Stomach smooth muscle (tissue), 2 donors: ENCODE measurements around the gene TRIM43B.
"Not testable (repeated sequence)": the region's sequence is repeated elsewhere in the genome, so short reads cannot be mapped to it uniquely, and the experiment has no call there.

Experiments
- H3K27ac ChIP-seq: one replicate; pipeline ENCODE4 v1.7.0; 2013; ENCODE audit warnings: mild to moderate bottlenecking, low read length, inconsistent platforms
- H3K27me3 ChIP-seq, 2 donors: one replicate each; pipeline ENCODE4 v1.7.0; 2013; ENCODE audit warnings: low read length in 2 of 2; ENCODE audit not compliant: insufficient read depth in 2 of 2, control insufficient read depth in 1 of 2
- H3K36me3 ChIP-seq, 2 donors: one replicate each; pipeline ENCODE4 v1.7.0; 2013; ENCODE audit warnings: low read length in 2 of 2; ENCODE audit not compliant: control insufficient read depth in 2 of 2, insufficient read depth in 2 of 2
- H3K4me1 ChIP-seq: one replicate; pipeline ENCODE4 v1.7.0; 2013; ENCODE audit warnings: low read length; ENCODE audit not compliant: control insufficient read depth, insufficient read depth
- H3K4me3 ChIP-seq, 2 donors: one replicate each; pipeline ENCODE4 v1.7.0; 2013; ENCODE audit warnings: low read length in 2 of 2
- H3K9ac ChIP-seq, 2 donors: one replicate each; pipeline ENCODE4 v1.7.0; 2013; ENCODE audit warnings: low read length in 2 of 2, mild to moderate bottlenecking in 1 of 2
- H3K9me3 ChIP-seq, 2 donors: one replicate each; pipeline ENCODE4 v1.7.0; 2013; ENCODE audit warnings: low read length in 2 of 2; ENCODE audit not compliant: control insufficient read depth in 2 of 2
- donor health status: healthy.
- donor health status: Pancreatic carcinoma.

Gene TRIM43B

DNA sequence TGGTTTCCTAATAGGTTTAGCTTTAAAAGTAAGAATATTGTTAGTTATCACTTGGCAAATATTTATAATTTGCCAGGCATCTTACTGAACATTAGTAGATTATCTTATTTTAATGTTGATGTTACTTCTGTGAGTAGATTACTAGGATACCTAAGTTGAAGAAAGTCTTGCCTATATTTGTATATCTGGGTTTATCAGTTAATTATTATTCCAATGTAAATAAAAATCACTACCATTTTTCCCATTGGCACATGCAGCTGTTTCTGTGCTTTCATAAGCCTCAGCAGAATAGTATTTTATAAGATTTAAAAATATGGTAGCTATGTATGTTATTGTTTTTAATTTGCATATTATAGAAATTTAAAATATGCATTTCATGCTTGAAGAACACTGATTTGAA, 16.3 kb upstream of the TRIM43B start:
- H3K4me1 ChIP-seq = no peaks in the 10 kb centered on the region
- H3K9me3 ChIP-seq = no peaks in the 10 kb centered on the region
- H3K27me3 ChIP-seq = no peaks in the 10 kb centered on the region
- H3K27ac ChIP-seq = no peak overlapping the region
- H3K4me3 ChIP-seq = no peak overlapping the region
- no peak overlapping the region for H3K9ac ChIP-seq
- H3K36me3 ChIP-seq = no peaks in the 10 kb centered on the region

- not testable (repeated sequence) for H3K9me3 ChIP-seq, H3K27me3 ChIP-seq, H3K36me3 ChIP-seq, H3K27ac ChIP-seq, H3K4me3 ChIP-seq, H3K9ac ChIP-seq, H3K4me1 ChIP-seq
Observed at GRCh38 chr2:95492076-95492475, 7.5 kb upstream of the TRIM43B start.

GRCh38 chr2:95475025-95475424, 9.5 kb downstream of the TRIM43B start:
- H3K9me3 ChIP-seq, H3K9ac ChIP-seq, H3K27ac ChIP-seq, H3K27me3 ChIP-seq, H3K36me3 ChIP-seq, H3K4me3 ChIP-seq, H3K4me1 ChIP-seq: not testable (repeated sequence)

DNA sequence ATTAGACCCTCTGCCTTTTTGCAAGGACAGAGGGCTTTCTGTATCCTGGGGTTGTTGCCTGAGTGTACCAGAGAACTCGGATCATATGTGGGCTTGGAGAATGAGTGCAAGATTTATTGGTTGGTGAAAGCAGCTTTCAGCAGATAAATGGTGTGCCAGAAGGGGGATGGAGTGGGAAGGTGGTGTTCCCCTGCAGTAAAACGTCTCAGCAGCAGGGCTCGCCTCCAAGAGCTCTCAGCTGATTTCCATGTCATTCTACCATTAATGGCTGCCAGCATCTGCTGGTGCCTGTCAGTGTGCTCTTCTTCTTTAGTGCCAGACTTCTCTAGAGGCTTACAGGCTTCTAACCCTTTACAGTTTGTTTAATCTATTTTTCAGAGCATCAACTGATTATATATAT, 16.6 kb downstream of the TRIM43B start:
- H3K27me3 ChIP-seq, H3K4me3 ChIP-seq, H3K4me1 ChIP-seq, H3K9me3 ChIP-seq, H3K9ac ChIP-seq, H3K27ac ChIP-seq, H3K36me3 ChIP-seq: not testable (repeated sequence)

DNA sequence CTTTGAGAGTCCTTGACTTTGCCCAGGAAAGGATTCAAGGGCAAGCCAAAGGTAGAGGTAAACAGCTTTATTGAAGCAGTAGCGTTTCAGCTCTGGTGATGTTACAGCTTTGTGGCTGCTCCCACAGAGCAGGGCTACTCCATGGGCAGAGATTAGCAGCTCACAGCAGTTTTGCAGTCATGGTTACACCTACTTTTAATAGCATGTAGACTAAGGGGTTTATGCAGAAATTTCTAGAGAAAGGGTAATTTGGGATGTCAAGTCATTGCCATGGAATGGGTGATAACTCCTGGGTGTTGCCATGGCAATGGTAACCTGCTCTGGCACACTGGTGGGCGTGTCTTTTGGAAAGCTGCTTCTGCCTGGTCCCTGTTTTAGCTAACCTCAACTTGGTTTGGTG, 18.0 kb downstream of the TRIM43B start:
- H3K27ac ChIP-seq, H3K36me3 ChIP-seq, H3K27me3 ChIP-seq, H3K9me3 ChIP-seq, H3K9ac ChIP-seq, H3K4me3 ChIP-seq, H3K4me1 ChIP-seq: not testable (repeated sequence)

- not testable (repeated sequence) for H3K9ac ChIP-seq, H3K36me3 ChIP-seq, H3K27me3 ChIP-seq, H3K9me3 ChIP-seq, H3K27ac ChIP-seq, H3K4me1 ChIP-seq, H3K4me3 ChIP-seq
Observed at GRCh38 chr2:95463292-95463691, 21.3 kb downstream of the TRIM43B start.

GRCh38 chr2:95445317-95445716, 39.2 kb downstream of the TRIM43B start:
- H3K9ac ChIP-seq, H3K4me1 ChIP-seq, H3K36me3 ChIP-seq, H3K27ac ChIP-seq, H3K9me3 ChIP-seq, H3K27me3 ChIP-seq, H3K4me3 ChIP-seq: not testable (repeated sequence)

GRCh38 chr2:95442474-95443099, 42.0 kb downstream of the TRIM43B start:
- not testable (repeated sequence) for H3K9ac ChIP-seq, H3K27me3 ChIP-seq, H3K27ac ChIP-seq, H3K9me3 ChIP-seq, H3K36me3 ChIP-seq, H3K4me3 ChIP-seq, H3K4me1 ChIP-seq

GRCh38 chr2:95435872-95436209, 48.7 kb downstream of the TRIM43B start:
- H3K4me3 ChIP-seq, H3K9me3 ChIP-seq, H3K9ac ChIP-seq: not testable (repeated sequence)

DNA sequence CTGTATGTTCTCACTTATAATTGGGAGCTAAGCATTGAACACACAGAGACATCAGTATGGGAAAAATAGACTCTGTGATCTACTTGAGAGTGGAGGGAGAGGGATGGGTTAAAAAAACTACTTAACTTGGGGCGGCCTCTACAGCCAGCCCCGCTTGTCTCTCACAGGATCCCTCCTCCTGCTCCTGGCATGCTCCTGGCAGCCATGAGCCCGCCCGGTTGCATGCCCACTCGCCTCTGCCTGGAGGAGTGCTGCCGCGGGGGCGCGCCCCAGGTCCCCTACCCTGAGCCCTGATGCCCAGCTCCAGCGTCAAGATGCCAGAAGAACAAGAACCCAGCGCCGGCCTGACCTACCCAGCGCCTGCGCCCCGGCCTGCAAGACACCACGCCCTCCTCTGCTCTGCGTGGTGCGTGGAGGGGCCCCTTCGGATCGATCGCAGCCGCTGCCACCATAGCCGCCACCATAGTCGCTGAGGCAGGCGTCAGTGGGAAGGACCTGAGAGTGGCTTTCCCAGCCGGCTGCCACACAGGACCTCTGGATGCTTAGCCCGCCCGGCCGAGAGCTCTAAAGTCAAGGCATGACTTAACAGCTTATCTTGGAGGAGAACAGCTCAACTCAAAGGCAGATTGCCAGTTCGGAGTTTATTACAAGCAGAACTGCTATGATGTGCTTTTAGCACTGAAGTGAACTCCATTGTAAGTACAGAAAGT, 49.2 kb downstream of the TRIM43B start:
- H3K27me3 ChIP-seq, H3K4me1 ChIP-seq, H3K4me3 ChIP-seq, H3K9ac ChIP-seq, H3K36me3 ChIP-seq, H3K9me3 ChIP-seq, H3K27ac ChIP-seq: not testable (repeated sequence)

More at GRCh38 chr2:95435872-95436209, 48.7 kb downstream of the TRIM43B start:
- not testable (repeated sequence) for H3K4me1 ChIP-seq, H3K27ac ChIP-seq, H3K36me3 ChIP-seq, H3K27me3 ChIP-seq

DNA sequence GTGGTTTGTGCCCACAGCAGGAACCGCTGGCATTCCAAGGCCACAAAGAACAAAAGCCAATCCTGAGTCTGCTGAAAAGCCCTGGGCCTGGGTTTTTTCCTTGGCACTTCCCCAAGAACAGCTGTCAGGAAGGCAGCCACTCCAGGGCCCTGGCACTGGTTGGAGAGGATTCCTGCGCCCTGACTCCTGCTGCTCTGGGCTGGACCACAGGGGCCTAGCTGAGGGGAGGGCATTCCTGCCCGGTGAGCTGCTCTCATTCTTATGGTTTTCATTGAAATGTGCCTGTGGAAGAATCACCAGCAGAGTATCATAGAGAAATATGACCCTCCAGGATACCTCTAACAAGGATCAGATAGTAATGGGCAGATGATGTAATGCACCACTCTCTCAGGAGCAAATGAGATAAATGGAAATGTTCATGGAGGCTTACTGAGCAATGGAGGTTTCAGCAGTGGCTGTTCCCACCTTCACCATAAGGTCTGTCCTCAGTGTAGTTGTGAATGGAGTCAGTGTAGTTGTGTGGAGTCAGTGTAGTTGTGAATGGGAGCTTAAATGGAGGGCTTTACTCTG, 50.0 kb downstream of the TRIM43B start:
- not testable (repeated sequence) for H3K9ac ChIP-seq, H3K27me3 ChIP-seq, H3K36me3 ChIP-seq, H3K9me3 ChIP-seq, H3K27ac ChIP-seq, H3K4me3 ChIP-seq, H3K4me1 ChIP-seq
